Measurements from ENCODE around the gene ESRRA.

GRCh38 chr11:64355078-64355940 lies 50.0 kb downstream of the ESRRA start:
- TF ChIP-seq CTCF (IDR thresholded peaks at IDR 0.05), result peak; percentile 65 to 77 (median 70)
- peak; percentile 54 for TF ChIP-seq POLR2A (IDR thresholded peaks at IDR 0.05)
